AG09319 (cell line): Measurements from ENCODE around the gene PTTG1IP.

Experiments used
- DNase-seq: peaks from one replicate; pipeline ENCODE4 v3.0.0-alpha.2; 2010; ENCODE audit warnings: low read depth; ENCODE audit errors: extremely low read depth
- CTCF ChIP-seq: IDR thresholded peaks from 2 replicates; pipeline ENCODE4 v1.5.1; 2011; ENCODE audit warnings: low read depth, mild to moderate bottlenecking, inconsistent platforms, low read length, moderate library complexity

The PTTG1IP gene

DNA sequence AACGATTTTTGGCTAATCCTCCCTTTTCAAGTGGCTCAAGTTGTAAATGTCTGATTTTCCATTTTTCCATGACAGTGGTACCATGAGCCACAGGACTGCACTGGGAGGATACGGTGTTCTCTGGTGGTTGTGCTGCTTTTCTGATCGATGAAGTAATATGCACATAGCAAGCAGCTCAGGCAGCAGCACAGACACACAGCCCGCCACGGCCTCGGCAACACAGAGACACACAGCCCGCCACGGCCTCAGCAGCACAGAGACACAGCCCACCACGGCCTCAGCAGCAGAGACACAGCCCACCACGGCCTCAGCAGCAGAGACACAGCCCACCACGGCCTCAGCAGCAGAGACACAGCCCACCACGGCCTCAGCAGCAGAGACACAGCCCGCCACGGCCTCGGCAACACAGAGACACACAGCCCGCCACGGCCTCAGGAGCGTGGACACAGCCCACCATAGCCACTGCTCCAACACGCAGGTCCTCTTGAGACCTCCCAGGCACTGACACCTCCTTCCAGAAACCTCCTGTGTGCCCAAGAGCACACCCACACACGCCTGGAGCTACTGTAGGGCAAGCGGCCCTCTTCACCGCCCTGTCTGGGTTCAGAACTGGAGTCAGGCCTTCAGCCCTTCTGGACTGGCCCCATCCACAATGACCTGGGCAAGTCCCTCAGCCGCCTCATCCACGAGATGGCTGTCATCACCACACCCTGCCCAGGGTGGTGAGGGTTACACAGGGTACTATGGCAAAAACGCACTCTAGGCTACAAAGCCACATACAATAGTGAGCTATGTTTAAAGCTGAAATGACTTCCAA lies 10.4 kb downstream of the PTTG1IP start:
- no peak for TF ChIP-seq CTCF
- DNase-seq: no peak

- DNase-seq: no peak
- TF ChIP-seq CTCF: no peak
Observed at GRCh38 chr21:44858791-44859190, 14.7 kb downstream of the PTTG1IP start.

DNA sequence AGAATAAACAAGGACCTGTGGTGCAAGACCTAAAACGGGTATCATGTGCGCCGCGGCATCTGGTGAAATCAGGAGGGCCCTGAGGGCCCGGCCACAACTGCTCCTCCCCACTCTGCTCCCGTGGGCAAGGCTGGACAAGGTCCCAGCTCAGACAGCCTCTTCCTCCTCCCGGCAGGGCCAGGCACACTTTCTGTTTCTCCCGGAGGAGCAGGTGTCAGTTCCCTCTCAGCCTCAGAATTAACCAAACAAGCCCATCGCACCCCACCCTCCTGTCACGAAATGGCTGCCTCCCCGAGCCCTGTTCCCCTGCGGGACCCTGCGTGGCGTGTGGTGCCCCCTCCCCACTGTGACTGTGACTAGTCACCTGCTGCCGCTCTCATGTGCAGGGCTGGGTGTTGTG lies 15.2 kb downstream of the PTTG1IP start:
- no peak for DNase-seq
- no peak for TF ChIP-seq CTCF

GRCh38 chr21:44857127-44857892 lies 16.2 kb downstream of the PTTG1IP start:
- TF ChIP-seq CTCF: no peak
- no peak for DNase-seq

GRCh38 chr21:44856131-44856530 lies 17.4 kb downstream of the PTTG1IP start:
- no peak for DNase-seq
- no peak for TF ChIP-seq CTCF

DNA sequence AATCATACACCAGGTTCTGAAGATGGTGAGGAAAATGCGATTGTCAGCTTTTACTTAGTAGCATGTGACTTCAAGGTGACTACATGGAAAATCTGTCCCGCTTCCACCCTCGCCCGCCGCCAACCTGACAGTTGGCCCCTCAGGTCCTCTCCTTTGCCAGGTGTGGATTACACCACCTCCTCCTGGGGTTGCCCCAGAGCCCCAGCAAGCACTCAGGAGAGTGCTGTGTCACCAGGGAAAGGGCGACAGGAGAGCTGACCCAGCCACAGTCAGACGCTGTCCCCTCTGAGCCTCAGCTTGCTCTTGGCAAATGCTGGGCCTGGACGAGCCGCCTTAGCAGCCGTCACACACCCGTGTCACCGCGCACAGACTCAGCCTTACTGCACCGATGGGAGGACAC lies 17.9 kb downstream of the PTTG1IP start:
- TF ChIP-seq CTCF: no peak
- no peak for DNase-seq
